HTR-8/SVneo (cell line): Measurements from ENCODE around the gene RNF181.
"Not testable (repeated sequence)": the region's sequence is repeated elsewhere in the genome, so short reads cannot be mapped to it uniquely, and the experiment has no call there.

ENCODE experiments used
- DNase-seq: peaks from one replicate; pipeline ENCODE4 v3.0.0; 2011; ENCODE audit warnings: low spot score, mixed read lengths; ENCODE audit not compliant: insufficient read length
- FAIRE-seq: peaks from 2 replicates; lab custom pipeline; 2011; peaks lifted over from hg19 to GRCh38; lab: Jason Lieb, UNC

The RNF181 gene

GRCh38 chr2:85575739-85576138, 19.8 kb upstream of the RNF181 start:
- FAIRE-seq = no peak
- no peak for DNase-seq

DNA sequence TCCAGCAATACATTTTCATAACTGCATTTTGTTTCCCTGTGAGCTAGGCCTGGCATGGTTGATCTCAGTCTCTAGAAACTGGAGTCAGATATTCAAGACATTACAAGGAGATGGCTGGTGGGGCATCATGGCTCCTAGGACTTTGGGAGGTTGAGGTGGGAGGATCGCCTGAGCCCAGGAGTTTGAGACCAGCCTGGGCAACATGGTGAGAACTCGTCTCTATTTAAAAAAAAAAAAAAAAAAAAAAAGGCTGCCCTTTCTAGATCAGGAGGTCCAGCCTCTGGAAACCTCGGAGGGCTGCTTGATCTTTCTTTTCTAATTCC, 18.5 kb upstream of the RNF181 start:
- no peak for FAIRE-seq
- no peak for DNase-seq

GRCh38 chr2:85577386-85578242, 17.9 kb upstream of the RNF181 start, which contains the start of gene VAMP8:
Gene VAMP8 (plus strand): TSS chr2:85577586. CDS start chr2:85577647, 61 bp downstream.
- FAIRE-seq = no peak
- no peak for DNase-seq

DNA sequence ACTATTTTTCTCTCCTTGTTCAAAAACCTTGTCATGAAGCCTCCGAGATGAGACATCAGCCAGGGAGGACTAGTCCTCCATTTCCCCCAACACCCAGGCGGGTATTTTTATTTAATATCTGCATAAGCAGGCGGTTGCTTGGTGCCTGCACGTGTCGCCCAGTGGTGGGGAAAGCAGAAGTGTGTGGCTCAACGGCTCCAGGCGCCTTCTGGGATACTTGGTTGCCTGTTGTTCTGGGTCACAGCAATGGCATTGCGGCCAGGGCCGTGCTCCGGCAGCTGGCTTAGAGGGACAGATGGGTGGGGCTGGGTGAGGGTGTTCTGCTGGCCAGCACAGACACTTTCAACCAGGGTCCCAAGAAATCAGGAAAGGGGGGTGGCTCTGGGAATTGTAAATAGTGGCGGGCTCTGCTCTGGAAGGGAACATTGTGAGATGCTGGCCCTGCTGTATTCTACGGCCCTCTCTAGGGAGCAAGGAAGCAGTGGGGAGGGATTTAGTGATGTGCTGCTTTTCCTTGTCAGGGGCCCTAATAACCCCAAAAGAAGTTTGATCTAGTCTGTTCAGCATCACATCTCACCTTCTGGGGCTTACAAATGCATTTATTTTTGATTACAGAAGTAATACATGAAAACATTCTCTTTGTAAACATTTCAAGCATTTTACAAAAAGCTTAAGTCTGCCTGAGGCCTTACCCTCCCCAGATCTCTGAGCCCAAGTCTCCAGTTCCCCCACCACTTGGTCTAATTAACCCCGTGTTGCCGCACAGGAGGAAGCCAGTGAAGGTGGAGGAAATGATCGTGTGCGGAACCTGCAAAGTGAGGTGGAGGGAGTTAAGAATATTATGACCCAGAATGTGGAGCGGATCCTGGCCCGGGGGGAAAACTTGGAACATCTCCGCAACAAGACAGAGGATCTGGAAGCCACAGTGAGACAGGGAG, 17.0 kb upstream of the RNF181 start:
- FAIRE-seq = no peak
- DNase-seq = no peak

DNA sequence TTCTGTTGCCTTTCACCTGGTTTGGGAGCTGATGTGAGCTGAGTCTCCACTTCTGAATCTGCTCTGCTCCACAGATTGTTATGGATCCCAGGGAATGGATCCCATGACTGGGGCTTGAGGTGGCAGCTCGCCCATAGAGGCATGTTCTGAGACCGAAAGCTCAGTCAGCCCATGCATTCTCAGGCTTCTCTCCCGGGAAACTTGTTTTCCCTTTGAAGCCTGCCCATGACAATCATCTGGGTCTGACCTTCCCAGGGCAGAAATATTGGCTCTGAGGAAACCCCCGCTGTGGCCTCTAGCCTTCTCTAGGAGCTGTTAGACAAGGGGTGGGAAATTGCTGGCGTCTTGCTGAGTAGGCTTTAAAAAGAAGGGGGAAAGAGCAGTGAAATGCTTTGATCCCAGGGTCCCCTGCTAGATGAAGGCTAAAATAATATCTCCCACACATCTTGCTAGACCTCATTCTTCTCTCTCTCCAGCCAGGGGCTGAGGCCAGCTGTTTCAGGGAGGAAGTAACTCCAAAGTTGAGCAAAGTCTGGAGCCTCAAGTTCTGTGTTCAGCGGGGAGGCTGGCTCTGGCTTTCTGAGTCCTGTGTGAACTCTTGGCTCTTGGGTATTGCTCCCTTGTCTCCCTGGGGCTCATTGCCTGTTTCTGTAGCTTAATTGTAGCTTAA, 16.1 kb upstream of the RNF181 start:
- no peak for DNase-seq

DNA sequence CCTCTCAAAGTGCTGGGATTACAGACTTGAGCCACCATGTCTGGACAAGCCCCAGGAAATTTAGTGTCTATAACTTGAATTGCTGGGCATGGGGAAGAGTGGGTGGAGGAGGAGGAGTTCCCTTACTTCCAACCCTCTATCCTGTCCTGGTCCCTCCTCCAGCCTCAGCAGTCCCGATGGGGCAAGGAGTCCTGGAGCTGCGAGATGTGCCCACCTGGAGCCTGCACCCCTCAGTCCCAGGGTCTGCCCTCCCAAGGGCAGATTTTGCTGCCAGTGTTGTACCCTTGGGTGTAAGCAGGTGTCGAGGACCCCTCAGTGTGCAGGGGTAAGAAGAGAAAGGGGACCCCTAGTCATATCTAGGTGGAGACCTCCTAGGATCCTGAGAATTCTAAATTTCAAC, 15.3 kb upstream of the RNF181 start:
- no peak for DNase-seq
- FAIRE-seq = no peak

More for the DNA sequence above, 16.1 kb upstream of the RNF181 start:
- no peak for FAIRE-seq

GRCh38 chr2:85582492-85582891, 13.1 kb upstream of the RNF181 start:
- DNase-seq (no peak), FAIRE-seq (no peak)

DNA sequence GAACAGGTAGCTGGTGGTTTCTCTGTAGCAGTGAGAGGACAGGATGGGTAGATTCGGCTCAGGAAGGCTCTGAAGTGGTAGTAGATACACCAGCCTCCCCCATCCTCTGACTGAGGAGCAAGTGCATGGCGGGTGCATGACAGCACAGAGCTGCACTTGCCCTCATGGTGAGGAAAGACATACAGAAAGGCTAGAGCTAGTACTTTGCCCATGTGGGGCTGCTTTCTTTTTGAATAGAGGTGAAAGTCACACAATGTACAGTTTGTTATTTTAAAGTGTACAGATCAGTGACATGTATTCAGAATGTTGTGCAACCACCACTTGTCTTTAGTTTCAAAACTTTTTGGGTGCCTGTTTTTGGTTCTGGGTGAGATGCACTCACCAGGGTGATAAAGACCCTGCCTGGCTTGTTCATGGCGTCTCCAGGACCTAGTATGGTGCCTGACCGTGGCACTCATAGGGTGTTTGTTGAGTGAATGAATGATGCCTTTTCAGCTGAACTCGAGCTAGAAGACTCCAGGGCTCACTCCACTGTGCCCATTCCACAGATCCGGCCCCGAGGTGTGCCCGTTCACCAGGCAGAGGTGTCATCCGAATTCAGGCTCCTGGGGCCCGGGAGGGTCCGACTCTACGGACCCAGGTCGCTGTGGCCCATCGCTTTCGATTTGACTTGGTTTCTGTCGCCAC, 11.7 kb upstream of the RNF181 start:
- FAIRE-seq (no peak), DNase-seq (no peak)

- no peak for DNase-seq
- no peak for FAIRE-seq
Observed at GRCh38 chr2:85584354-85584856, 11.1 kb upstream of the RNF181 start, which contains the start of gene VAMP5. Gene VAMP5 (plus strand): TSS chr2:85584431. CDS start chr2:85584491, 60 bp downstream.

GRCh38 chr2:85584857-85585780, 10.4 kb upstream of the RNF181 start:
- FAIRE-seq = peak; percentile 67
- peak; percentile 83 for DNase-seq

DNA sequence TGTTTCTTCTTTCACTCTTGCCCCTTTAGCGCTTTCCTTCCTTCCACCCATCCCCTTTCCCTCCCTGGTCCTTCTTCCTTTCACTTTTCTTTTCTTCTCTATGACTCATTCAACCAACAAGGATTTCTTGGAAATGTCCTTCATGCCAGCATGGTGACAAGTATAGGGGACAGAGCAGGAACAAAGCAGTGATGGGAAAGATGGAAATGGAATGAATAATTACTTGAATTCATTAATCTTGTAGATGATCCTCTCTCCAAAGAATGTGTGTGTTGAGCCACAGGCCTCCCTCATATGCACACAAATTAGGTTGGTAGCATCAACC, 9.8 kb upstream of the RNF181 start:
- FAIRE-seq = no peak

GRCh38 chr2:85588236-85588635, 7.3 kb upstream of the RNF181 start:
- DNase-seq = no peak
- no peak for FAIRE-seq

More for the DNA sequence above, 9.8 kb upstream of the RNF181 start:
- DNase-seq = peak; percentile 33

DNA sequence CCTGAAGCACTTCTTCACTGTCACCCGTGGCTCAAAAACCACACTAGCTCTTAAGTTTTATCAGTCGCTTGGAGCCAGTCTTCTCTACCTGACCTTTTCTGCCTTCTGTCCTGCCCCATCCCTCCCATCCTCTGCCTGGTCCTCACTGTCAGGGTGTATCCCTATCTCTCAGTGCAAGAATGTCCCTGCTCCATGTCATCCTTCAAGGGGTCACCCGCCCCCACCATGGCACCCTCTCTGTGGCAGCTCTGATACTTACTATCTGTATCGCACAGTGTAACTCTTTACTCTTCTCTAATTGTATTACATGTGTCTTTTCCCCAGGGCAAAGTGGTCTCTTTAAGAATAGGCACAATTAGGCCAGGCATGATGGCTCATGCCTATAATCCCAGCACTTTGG, 6.9 kb upstream of the RNF181 start:
- FAIRE-seq = no peak
- DNase-seq = no peak

DNA sequence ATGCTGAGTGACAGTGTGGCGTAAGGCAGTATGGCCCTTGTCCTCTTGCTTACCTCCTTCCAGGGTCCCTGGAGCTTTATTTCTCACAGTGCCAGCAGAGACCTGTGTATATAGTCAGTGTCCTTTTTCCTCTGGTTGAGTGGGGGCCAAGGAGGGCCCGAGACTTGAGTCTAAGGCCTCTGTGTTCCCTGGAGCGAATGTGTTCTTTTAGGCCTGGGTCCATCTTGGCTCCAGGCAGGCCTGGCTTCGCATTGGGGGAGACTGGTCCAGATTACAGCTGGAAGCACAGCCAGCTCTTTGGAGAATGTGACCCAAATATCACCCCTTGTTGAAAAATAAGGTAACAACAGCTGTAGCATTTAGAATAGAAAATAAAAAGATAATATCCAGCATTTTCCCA, 6.4 kb upstream of the RNF181 start:
- DNase-seq (no peak), FAIRE-seq (no peak)

GRCh38 chr2:85589982-85590791, 5.4 kb upstream of the RNF181 start:
- DNase-seq (no peak), FAIRE-seq (no peak)

DNA sequence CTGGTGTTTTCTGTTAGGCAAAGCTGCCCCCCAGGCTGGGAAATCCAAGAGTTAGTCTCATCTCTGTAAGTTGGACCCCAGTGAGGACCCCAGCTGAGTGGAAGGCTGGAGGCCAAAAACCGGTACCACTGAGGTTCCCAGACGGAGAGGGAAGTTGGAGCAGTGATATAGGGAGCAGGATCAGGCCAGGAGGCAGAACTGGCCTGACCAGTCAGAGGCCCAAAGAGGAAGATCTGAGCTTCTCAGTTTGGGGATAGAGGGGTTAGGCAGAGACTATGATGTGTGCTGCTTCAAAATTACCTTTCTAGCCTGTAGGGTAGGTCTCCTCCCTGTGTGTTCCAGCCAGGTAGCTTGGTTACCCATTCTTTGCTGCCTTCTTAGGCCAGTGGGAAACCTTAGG, 4.6 kb upstream of the RNF181 start:
- no peak for FAIRE-seq

GRCh38 chr2:85591563-85591962, 4.0 kb upstream of the RNF181 start:
- FAIRE-seq (no peak), DNase-seq (no peak)

More for the DNA sequence above, 4.6 kb upstream of the RNF181 start:
- DNase-seq = no peak

DNA sequence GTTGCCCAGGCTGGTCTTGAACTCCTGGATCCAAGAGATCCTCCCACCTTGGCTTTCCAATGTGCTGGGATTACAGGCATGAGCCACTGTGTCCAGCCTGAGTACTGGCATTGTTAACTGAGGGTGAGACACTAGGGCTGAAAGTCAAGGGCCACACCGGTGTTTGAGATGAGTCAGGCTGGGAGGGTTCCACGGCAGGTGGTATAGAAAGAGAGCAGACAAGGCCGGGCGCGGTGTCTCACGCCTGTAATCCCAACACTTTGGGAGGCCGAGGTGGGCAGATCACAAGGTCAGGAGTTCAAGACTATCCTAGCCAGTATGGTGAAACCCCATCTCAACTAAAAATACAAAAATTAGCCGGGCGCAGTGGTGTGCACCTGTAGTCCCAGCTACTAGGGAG, 3.2 kb upstream of the RNF181 start:
- FAIRE-seq, DNase-seq: not testable (repeated sequence)
